A673 (cell line): ENCODE results near the gene AIP.

Source experiments
- EZH2 ChIP-seq: fragments of 200-600 bp; sonication (generic); IDR thresholded peaks from 2 replicates; pipeline ENCODE4 v1.6.1; 2017; ENCODE audit warnings: borderline replicate concordance, low read depth, mild to moderate bottlenecking, mixed read lengths, antibody characterized with exemption, low read length; ENCODE audit not compliant: poor library complexity, severe bottlenecking
- TF ChIP-seq, protein P1 (sequence below): fragments of 300-800, 200-600 bp; sonication (generic); conservative IDR thresholded peaks from 2 replicates; pipeline ENCODE4 v1.5.1; 2017; ENCODE audit warnings: low read depth, mild to moderate bottlenecking, antibody characterized with exemption, low read length, moderate library complexity, mixed read lengths

DNA sequence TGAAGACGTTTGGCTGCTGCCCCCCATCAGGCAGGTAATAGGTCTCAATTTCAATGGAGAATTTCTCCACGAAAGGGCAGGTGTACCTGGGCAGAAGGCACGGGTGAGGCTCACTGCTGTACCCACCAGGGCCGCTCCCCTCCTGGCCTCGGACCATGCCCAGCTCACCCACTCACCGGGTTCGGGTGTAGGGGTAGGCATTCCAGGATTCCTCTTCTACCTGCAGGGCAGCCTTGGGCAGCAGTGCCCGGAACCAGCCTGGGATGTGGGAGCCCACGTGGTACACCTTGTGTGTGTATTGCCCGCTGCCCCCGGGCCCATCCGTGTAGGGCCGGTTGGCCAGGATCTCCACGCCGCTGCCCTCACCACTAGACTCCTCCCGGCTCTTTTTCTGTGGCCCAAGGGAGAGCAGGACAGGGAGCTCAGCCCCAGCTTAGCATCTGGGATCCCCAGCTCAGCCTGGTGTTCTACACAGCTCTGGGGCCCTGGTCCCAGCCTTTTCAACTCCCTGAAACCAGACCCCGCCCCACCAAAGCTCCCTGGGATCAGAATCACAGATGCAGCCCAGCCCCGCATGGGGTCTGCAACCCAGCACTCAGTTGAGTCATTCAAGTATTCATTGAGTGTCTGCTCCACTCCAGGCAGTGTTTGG, 19.6 kb downstream of the AIP start:
- TF ChIP-seq, protein P1, sequence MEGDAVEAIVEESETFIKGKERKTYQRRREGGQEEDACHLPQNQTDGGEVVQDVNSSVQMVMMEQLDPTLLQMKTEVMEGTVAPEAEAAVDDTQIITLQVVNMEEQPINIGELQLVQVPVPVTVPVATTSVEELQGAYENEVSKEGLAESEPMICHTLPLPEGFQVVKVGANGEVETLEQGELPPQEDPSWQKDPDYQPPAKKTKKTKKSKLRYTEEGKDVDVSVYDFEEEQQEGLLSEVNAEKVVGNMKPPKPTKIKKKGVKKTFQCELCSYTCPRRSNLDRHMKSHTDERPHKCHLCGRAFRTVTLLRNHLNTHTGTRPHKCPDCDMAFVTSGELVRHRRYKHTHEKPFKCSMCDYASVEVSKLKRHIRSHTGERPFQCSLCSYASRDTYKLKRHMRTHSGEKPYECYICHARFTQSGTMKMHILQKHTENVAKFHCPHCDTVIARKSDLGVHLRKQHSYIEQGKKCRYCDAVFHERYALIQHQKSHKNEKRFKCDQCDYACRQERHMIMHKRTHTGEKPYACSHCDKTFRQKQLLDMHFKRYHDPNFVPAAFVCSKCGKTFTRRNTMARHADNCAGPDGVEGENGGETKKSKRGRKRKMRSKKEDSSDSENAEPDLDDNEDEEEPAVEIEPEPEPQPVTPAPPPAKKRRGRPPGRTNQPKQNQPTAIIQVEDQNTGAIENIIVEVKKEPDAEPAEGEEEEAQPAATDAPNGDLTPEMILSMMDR: no peak
- no peak for TF ChIP-seq EZH2
